Spleen (tissue), 11 donors: ENCODE data around the gene PTTG1IP. TPM values are rescaled to one million over a fixed set of nuclear protein-coding genes. Genes with fewer than 3 reads are reported as not detected.
"Not testable (repeated sequence)": the region's sequence is repeated elsewhere in the genome, so short reads cannot be mapped to it uniquely, and the experiment has no call there.

Experiments used
- DNase-seq: peaks from one replicate; pipeline ENCODE4 v3.0.0-alpha.2; 2020
- H3K27ac ChIP-seq, 8 donors: fragments of 200-600 bp; sonication (generic) in 7 of 8; 1 replicate in 4 of 8; 2 replicates in 4 of 8; pipeline versions ENCODE4 v1.5.0 to v1.8.0; 2016 to 2021; ENCODE audit warnings: inconsistent platforms in 4 of 8, mild to moderate bottlenecking in 4 of 8, moderate library complexity in 1 of 8
- H3K27me3 ChIP-seq, 7 donors: fragments of 200-600 bp; sonication (generic) in 6 of 7; replicated peaks in 1 of 7; 1 replicate in 4 of 7; 2 replicates in 3 of 7; pipeline versions ENCODE4 v1.5.0 to v1.8.0; 2016 to 2021; ENCODE audit warnings: inconsistent platforms in 3 of 7, mild to moderate bottlenecking in 1 of 7
- H3K36me3 ChIP-seq, 6 donors: fragments of 200-600 bp; sonication (generic) in 5 of 6; 1 replicate in 4 of 6; 2 replicates in 2 of 6; pipeline versions ENCODE4 v1.5.0 to v1.8.0; 2016 to 2021; ENCODE audit warnings: inconsistent platforms in 2 of 6
- H3K4me1 ChIP-seq, 6 donors: fragments of 200-600 bp; sonication (generic) in 5 of 6; 1 replicate in 3 of 6; 2 replicates in 3 of 6; pipeline versions ENCODE4 v1.5.0 to v1.8.0; 2016 to 2021; ENCODE audit warnings: inconsistent platforms in 3 of 6
- H3K4me3 ChIP-seq, 8 donors: fragments of 200-600 bp; sonication (generic) in 7 of 8; 1 replicate in 4 of 8; 2 replicates in 4 of 8; pipeline versions ENCODE4 v1.5.0 to v1.8.0; 2016 to 2021; ENCODE audit warnings: inconsistent platforms in 4 of 8, mild to moderate bottlenecking in 4 of 8, moderate library complexity in 2 of 8
- H3K9me3 ChIP-seq, 8 donors: fragments of 200-600 bp; sonication (generic) in 7 of 8; 1 replicate in 4 of 8; 2 replicates in 4 of 8; pipeline versions ENCODE4 v1.5.0 to v1.8.0; 2016 to 2021; ENCODE audit warnings: inconsistent platforms in 4 of 8
- CTCF ChIP-seq, 11 experiments: fragments of 200-600 bp in 7 of 11; fragments of 450-650 bp in 4 of 11; sonication (generic) in 4 of 11; IDR thresholded peaks in 8 of 11; conservative IDR thresholded peaks in 3 of 11; 1 replicate in 7 of 11; 2 replicates in 4 of 11; pipeline versions ENCODE4 v1.4.0 to v1.8.0; 2016 to 2021; ENCODE audit warnings: antibody characterized with exemption in 11 of 11, inconsistent platforms in 4 of 11, mild to moderate bottlenecking in 1 of 11
- POLR2A ChIP-seq, 3 donors: fragments of 450-650 bp; IDR thresholded peaks; one replicate each; pipeline ENCODE4 v1.5.1; 2017; ENCODE audit warnings: antibody characterized with exemption in 3 of 3, mild to moderate bottlenecking in 1 of 3
- POLR2AphosphoS5 ChIP-seq, 3 donors: sonication (generic); formaldehyde crosslinking; IDR thresholded peaks; one replicate each; pipeline ENCODE4 v1.5.1; 2017; ENCODE audit warnings: antibody characterized with exemption in 3 of 3
- WGBS, 5 donors: extraction: QIAGEN DNeasy Blood & Tissue Kit in 3 of 5; methylation state at CpG; one replicate each; pipeline versions ENCODE4 v1.1.5 to v1.1.7; 2013 to 2018; 5-methylcytosine and 5-hydroxymethylcytosine counted together
- intact Hi-C: fragments of 100-400 bp; cut with DNase I; formaldehyde crosslinking; loops from one replicate; pipeline ENCODE4 v1.15.0; 2023; ENCODE audit warnings: low total_unique reads
- polyA plus RNA-seq, 3 donors: library from polyadenylated mRNA; stranded (reverse); fragments of 200-250 nt; gene quantifications; one replicate each; pipeline ENCODE4 v1.2.1, GENCODE V29; 2013
- total RNA-seq, 7 donors: library from RNA; depleted of rRNA in 3 of 7; stranded (reverse); fragments of >200 nt in 3 of 7; fragmentation: NEBNext Ultra II Directional in 4 of 7; extraction: Animal tissue kit (Norgen Biotek cat#: 25700) in 4 of 7; gene quantifications; one replicate each; pipeline versions ENCODE4 v1.1.0 to v1.2.1, GENCODE V29; 2016 to 2021
- donor health status: healthy with polysubstance abuse.
- donor health status: DM: no; HTN: no; CAD: no; lungs with moderate emphysema.
- donor health status: DM: no; HTN: no; CAD: no.
- donor health status: Bipolar disorder and iron deficiency.
- donor health status: healthy.
- donor health status: DM: no; HTN: no; CAD: no.
- donor health status: DM: yes; HTN: yes; CAD: no.

The PTTG1IP gene
- total and polyA plus RNA-seq, 10 donors: 57.6 to 189 (median 135) TPM

GRCh38 chr21:44835647-44835973 lies 37.9 kb downstream of the PTTG1IP start:
- H3K4me3 ChIP-seq: no peak overlapping the region
- 63 to 85% (median 80%) methylated on average over 4 to 8 of the region's 8 CpGs for WGBS, 5 donors
- no peaks in the 10 kb centered on the region for H3K36me3 ChIP-seq
- no peak overlapping the region for H3K27ac ChIP-seq
- H3K27me3 ChIP-seq: peaks cover 0 to 7% (median 0%) of the 10 kb centered on the region in 7 donors
- H3K4me1 ChIP-seq: peaks cover 0 to 12% (median 4%) of the 10 kb centered on the region in 6 donors
- no peaks in the 10 kb centered on the region for H3K9me3 ChIP-seq
- intact Hi-C loops: no loop called here
- DNase-seq: peak; percentile 34
- TF ChIP-seq CTCF (IDR thresholded peaks at IDR 0.05 in 8 of 11, conservative IDR thresholded peaks at IDR 0.05 in 3 of 11) (no peak), POLR2AphosphoS5 (IDR thresholded peaks at IDR 0.05) (no peak)

- peak; percentile 52 for DNase-seq
- Histone ChIP-seq H3K9me3 (no peaks in the 10 kb centered on the region), H3K4me1 (peaks cover 0 to 12% (median 4%) of the 10 kb centered on the region in 6 donors), H3K36me3 (no peaks in the 10 kb centered on the region), H3K27me3 (peaks cover 0 to 7% (median 0%) of the 10 kb centered on the region in 7 donors), H3K27ac (no peak overlapping the region), H3K4me3 (no peak overlapping the region)
- intact Hi-C loops: no loop called here
- TF ChIP-seq CTCF (IDR thresholded peaks at IDR 0.05 in 8 of 11, conservative IDR thresholded peaks at IDR 0.05 in 3 of 11): no peak
- TF ChIP-seq POLR2A (IDR thresholded peaks at IDR 0.05): no peak
- TF ChIP-seq POLR2AphosphoS5 (IDR thresholded peaks at IDR 0.05): no peak
- WGBS, 5 donors: 88 to 93% (median 90%) methylated on average over 29 of the region's 29 CpGs
These were observed 38.4 kb downstream of the PTTG1IP start for GRCh38 chr21:44834951-44835646.

GRCh38 chr21:44834231-44834950 lies 39.1 kb downstream of the PTTG1IP start:
- H3K27ac ChIP-seq: no peak overlapping the region
- H3K27me3 ChIP-seq: peaks cover 0 to 7% (median 0%) of the 10 kb centered on the region in 7 donors
- no peaks in the 10 kb centered on the region for H3K36me3 ChIP-seq
- no peak overlapping the region for H3K4me3 ChIP-seq
- TF ChIP-seq POLR2AphosphoS5 (IDR thresholded peaks at IDR 0.05): no peak
- TF ChIP-seq CTCF (IDR thresholded peaks at IDR 0.05 in 8 of 11, conservative IDR thresholded peaks at IDR 0.05 in 3 of 11): no peak
- TF ChIP-seq POLR2A (IDR thresholded peaks at IDR 0.05): no peak
- peaks cover 0 to 2% (median under 1%) of the 10 kb centered on the region in 8 donors for H3K9me3 ChIP-seq
- peak; percentile 33 for DNase-seq
- peaks cover 0 to 12% (median 4%) of the 10 kb centered on the region in 6 donors for H3K4me1 ChIP-seq
- intact Hi-C loops: no loop called here
- 77 to 90% (median 83%) methylated on average over 24 to 26 of the region's 26 CpGs for WGBS, 5 donors

GRCh38 chr21:44833663-44834062 lies 39.8 kb downstream of the PTTG1IP start:
- Histone ChIP-seq H3K4me3 (no peak overlapping the region), H3K9me3 (peaks cover 0 to 9% (median 7%) of the 10 kb centered on the region in 8 donors), H3K27ac (no peak overlapping the region), H3K36me3 (no peaks in the 10 kb centered on the region), H3K4me1 (peaks cover 0 to 12% (median 4%) of the 10 kb centered on the region in 6 donors), H3K27me3 (peaks cover 0 to 7% (median 0%) of the 10 kb centered on the region in 7 donors)
- no peak for DNase-seq
- 84 to 94% (median 87%) methylated on average over 5 of the region's 5 CpGs for WGBS, 5 donors
- TF ChIP-seq POLR2AphosphoS5 (IDR thresholded peaks at IDR 0.05) (no peak), CTCF (IDR thresholded peaks at IDR 0.05 in 8 of 11, conservative IDR thresholded peaks at IDR 0.05 in 3 of 11) (no peak), POLR2A (IDR thresholded peaks at IDR 0.05) (no peak)
- intact Hi-C loops: no loop called here

GRCh38 chr21:44832516-44833255 lies 40.8 kb downstream of the PTTG1IP start:
- H3K36me3 ChIP-seq, H3K4me3 ChIP-seq, H3K27ac ChIP-seq, intact Hi-C loops, DNase-seq, H3K27me3 ChIP-seq: not testable (repeated sequence)
- Histone ChIP-seq H3K9me3 (peaks cover 0 to 19% (median 17%) of the 10 kb centered on the region in 8 donors), H3K4me1 (peaks cover 0 to 12% (median 4%) of the 10 kb centered on the region in 6 donors)
- 88 to 90% (median 89%) methylated on average over 23 of the region's 23 CpGs for WGBS, 5 donors
